HG03025 (cell line): ENCODE data around the gene PAPOLG.
"Not testable (repeated sequence)": the region's sequence is repeated elsewhere in the genome, so short reads cannot be mapped to it uniquely, and the experiment has no call there.

Source experiments
- ATAC-seq: cut with Tn5 transposase; IDR thresholded peaks from one replicate; pipeline ENCODE4 v1.9.1; 2021; ENCODE audit warnings: mild to moderate bottlenecking, moderate library complexity; ENCODE audit not compliant: unreplicated experiment, low FRiP score

PAPOLG gene

DNA sequence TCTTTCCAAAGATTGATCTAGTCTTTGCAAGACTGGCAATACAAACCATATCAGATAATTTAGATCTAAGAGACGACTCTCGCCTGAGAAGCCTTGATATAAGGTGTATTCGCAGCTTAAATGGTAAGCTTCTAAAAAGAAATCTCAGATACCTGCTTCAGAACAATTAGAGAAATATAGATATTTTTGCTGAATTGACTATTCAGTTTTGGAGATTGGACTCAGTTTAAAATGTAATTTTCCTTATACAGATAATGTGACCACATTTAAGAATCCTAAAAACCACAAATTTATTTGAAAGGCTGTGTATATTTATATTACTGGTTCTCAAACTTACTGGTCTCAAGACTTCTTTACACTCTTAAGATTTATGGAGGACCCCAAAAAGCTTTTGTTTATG lies 15.4 kb downstream of the PAPOLG start:
- ATAC-seq: no peak

GRCh38 chr2:60775048-60775639 lies 19.1 kb downstream of the PAPOLG start:
- ATAC-seq: no peak

GRCh38 chr2:60778352-60778751 lies 22.3 kb downstream of the PAPOLG start:
- no peak for ATAC-seq

DNA sequence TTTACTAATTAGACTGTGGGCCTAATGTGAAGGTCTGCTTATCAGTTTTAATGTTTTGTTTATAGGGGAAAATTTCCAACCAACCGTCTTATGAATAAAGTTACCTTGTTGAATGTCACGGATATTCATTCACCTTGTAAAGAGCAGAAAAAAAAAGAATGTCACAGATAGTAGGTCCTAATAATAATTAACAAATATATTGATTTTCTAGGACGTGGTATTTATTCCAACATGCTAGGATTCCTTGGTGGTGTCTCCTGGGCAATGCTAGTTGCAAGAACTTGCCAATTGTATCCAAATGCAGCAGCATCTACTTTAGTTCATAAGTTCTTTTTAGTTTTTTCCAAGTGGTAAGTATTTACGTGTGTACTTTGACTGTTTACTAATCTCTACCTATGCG lies 23.4 kb downstream of the PAPOLG start:
- no peak for ATAC-seq

- no peak for ATAC-seq
Observed at GRCh38 chr2:60780721-60781120, 24.7 kb downstream of the PAPOLG start.

DNA sequence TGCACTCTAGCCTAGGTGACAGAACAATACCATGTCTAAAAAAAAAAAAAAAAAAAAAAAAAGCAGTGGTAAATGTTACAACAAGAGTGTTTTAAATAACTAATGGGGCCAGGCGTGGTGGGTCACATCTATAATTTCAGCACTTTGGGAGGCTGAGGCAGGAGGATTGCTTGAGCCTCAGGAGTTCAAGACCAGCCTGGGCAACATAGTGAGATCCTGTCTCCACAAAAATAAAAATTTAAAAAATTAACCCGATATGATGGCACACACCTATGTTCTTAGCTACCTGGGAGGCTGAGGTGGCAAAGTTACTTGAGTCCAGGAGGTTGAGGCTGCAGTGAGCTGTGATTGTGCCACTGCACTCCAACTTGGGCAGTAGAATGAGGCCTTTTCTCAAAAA lies 37.1 kb downstream of the PAPOLG start:
- ATAC-seq: no peak

DNA sequence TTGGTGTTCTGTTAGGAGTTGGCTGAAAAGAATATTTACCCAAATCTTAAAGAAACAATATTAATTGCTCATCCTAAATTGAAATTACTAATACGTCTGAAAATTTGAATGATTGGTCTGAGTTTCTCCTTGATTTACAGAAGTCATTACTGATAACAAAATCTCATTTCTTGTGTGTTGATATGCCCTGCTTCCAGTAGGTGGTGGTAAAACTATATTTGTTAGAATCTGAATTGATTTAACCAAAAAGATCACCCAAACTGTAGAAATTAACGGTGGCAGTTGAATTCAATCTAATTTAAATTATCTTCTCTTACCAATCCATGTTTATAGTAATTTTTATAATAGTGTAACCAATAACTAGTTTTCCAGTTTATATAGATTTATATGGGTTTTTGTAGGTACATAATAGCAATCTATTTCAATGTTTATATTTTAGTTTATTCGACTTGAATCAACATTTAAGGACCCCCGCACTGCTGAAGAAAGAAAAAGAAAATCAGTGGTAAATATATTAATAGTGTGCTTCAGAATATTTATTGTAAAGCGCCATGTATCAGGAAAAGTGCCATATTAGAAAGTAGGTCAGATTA lies 38.3 kb downstream of the PAPOLG start:
- ATAC-seq: no peak

DNA sequence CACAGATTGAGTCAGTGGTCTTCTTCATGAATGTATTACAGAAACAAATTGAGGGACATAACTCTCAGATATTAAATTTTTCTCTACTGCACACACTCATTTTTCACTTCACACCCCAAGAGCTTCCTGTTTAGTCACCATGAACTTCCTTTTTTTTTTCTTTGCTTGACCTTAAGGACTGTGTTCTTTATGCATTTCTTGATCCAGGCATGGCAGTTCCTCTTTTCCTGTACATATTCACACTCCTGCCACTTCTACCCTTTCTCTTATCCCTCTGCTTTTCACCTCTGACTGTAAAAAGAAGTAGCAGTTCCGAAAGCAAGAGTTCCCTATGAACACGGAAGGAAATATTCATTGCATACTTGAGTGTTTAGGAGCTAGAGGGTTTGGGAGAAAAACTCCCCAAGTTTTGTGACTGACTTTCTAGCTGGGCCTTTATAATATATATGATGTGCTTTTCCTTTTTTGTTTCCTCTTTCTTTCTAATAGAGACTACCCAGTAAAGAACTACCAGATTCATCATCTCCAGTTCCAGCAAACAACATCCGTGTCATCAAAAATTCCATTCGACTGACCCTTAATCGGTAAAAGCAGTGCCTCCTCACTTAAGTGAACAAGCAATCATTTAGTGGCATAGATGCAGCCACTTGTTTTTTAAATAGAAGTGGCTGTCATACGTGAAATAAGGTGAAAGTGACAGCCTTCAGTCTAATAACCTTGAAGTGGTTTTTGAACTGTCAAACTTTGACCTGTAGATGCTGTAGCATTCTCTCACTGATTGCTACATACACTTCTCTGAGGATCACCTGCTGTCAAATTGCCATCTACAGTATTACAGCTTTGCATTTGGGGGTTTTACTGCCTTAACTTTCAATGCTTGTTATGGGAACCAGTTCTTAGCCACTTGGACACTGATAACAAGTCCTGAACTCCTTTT lies 40.8 kb downstream of the PAPOLG start:
- no peak for ATAC-seq

DNA sequence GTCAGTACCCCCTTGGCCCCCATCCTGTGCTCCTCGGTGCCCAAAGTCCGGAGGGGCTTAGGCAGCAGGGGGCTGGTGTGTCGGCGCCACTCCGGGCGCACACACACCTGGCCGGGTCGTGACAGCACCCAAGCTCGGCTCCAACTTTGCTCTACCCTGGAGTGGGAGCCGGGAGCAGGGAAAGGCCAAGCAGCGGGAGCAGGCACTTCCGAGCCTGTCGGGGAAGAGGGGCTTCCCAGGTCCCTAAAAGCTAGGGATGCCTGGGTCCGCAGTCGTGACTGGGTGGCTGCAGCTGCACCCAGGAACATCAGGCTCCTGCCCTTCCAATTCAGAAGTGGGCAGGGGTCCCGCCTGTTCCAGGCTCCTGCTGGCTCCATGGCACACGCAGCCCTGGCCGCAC lies 48.4 kb downstream of the PAPOLG start:
- no peak for ATAC-seq

DNA sequence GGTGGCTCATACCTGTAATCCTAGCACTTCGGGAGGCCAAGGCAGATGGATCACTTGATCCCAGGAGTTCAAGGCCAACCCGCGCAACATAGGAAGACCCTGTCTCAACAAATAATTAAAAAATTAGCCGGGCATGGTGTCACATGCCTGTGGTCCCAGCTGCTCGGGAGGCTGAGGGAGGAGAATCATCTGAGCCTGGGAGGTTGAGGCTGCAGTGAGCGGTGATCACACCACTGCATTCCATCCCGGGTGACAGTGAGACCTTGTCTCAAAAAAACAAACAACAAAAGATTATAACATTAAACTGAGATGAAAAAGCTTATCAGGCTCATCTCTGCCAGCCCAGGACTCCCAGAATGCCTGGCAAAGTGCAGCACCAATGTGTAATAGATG lies 50.5 kb downstream of the PAPOLG start:
- ATAC-seq: no peak

- peak; percentile 67 for ATAC-seq
Observed at GRCh38 chr2:60806988-60807681, 51.1 kb downstream of the PAPOLG start.

- ATAC-seq: no peak
Observed at GRCh38 chr2:60808330-60808801, 52.3 kb downstream of the PAPOLG start.

GRCh38 chr2:60811491-60812375 lies 55.7 kb downstream of the PAPOLG start:
- ATAC-seq: no peak

GRCh38 chr2:60817191-60817590 lies 61.1 kb downstream of the PAPOLG start:
- ATAC-seq: not testable (repeated sequence)

DNA sequence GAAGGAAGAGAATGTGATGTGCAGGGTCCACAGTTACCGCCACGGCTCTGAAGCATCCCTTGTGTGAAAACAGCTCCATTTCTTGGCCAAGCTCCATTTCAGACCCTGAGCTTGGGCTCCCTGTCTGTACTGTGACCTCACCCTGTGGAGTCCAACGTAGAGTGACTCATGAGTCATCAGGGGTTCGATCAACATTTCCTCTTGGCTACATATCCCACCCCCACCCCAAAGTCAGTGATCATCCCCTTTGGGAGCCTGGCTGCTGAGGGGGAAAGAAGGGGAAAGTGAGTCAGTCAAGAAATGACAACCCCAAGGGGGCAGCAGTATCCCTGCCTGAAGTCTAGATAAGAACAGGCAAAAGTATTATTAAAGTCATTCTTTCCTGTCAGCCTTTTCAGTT lies 62.2 kb downstream of the PAPOLG start:
- no peak for ATAC-seq

DNA sequence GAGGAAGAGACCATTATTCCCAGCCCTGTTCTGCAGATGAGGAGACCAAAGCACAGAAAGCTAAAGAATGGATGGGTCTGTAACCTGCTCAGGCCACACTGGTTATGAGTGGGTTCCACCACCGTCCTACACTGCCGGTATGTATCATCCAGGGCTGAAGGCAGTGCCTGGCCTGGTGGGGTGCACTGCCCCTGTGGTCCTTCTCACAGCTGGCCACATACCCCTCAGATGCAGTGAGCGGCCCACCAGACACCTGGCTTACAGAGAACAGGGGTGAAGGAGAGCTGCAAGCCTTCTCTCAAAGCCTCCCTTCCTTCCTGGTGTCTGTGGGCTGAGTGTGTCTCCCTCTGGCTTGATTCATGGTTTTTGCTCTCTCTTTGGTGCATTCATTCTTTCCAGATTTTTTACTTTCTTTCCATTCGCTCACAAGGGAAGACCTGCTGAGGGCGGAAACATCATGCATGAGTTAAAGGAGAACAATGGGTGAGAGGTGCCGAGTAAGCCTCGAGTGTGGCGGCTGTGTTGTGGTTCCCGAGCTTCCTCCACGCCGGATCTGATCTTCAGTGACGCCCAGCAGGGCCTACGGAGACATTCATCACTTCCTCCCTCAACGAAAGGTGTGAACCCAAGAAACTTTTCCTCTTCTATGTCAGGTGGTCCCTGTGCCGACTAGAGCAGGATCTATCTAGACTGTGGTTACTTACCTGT lies 63.2 kb downstream of the PAPOLG start:
- no peak for ATAC-seq

- ATAC-seq: no peak
Observed at GRCh38 chr2:60819936-60820335, 63.9 kb downstream of the PAPOLG start.

- no peak for ATAC-seq
Observed at GRCh38 chr2:60820416-60821132, 64.5 kb downstream of the PAPOLG start.

- ATAC-seq: no peak
Observed at GRCh38 chr2:60821133-60821469, 65.0 kb downstream of the PAPOLG start.
